HEK293 (cell line): ENCODE data around the gene LRRC4C.

ENCODE experiments used
- CTCF ChIA-PET: fragments of 350-600 bp; formaldehyde crosslinking; extraction: SDS; loops from one replicate; lab custom pipeline; 2021; ENCODE audit warnings: antibody characterized with exemption; lab: Yijun Ruan, JAX
- POLR2A ChIA-PET: fragments of 300-600 bp; formaldehyde crosslinking; extraction: SDS; loops from one replicate; lab custom pipeline; 2020; ENCODE audit warnings: antibody characterized with exemption, inconsistent platforms; lab: Yijun Ruan, JAX
- H3K27ac ChIP-seq: fragments of 200-500 bp; sonication (Bioruptor generic); 2 replicates; pipeline ENCODE4 v1.5.1; 2014; ENCODE audit warnings: low read depth, low read length, control low read depth, inconsistent platforms; ENCODE audit errors: extremely low read depth
- H3K36me3 ChIP-seq, 2 experiments: fragments of 200-500 bp in 1 of 2; sonication (Bioruptor generic) in 1 of 2; 1 replicate in 1 of 2; 2 replicates in 1 of 2; pipeline ENCODE4 v1.5.1; 2014 to 2017; ENCODE audit warnings: inconsistent platforms in 2 of 2, low read length in 2 of 2; ENCODE audit not compliant: control insufficient read depth in 2 of 2, insufficient read depth in 1 of 2
- H3K4me1 ChIP-seq: fragments of 200-500 bp; sonication (Bioruptor generic); 2 replicates; pipeline ENCODE4 v1.5.1; 2014; ENCODE audit warnings: mild to moderate bottlenecking, low read length, inconsistent platforms; ENCODE audit not compliant: control insufficient read depth, insufficient read depth
- H3K4me3 ChIP-seq: 2 replicates; pipeline ENCODE4 v1.5.1; 2011; ENCODE audit warnings: low read depth, mild to moderate bottlenecking, control low read depth, low read length, moderate library complexity
- H3K9me3 ChIP-seq: fragments of 200-500 bp; sonication (Bioruptor generic); 2 replicates; pipeline ENCODE4 v1.5.1; 2014; ENCODE audit warnings: low read depth, low read length, inconsistent platforms; ENCODE audit not compliant: control insufficient read depth, insufficient read depth
- HOXC10 ChIP-seq: sonication (generic); formaldehyde crosslinking; IDR thresholded peaks from 2 replicates; pipeline ENCODE4 v1.8.1; 2023; ENCODE audit warnings: mild to moderate bottlenecking, missing genetic modification reagents
- MYNN ChIP-seq: fragments of 450-650 bp; formaldehyde crosslinking; IDR thresholded peaks from 2 replicates; pipeline ENCODE4 v1.5.1; 2016; ENCODE audit warnings: missing biosample characterization, missing genetic modification characterization, borderline replicate concordance
- RBAK ChIP-seq: fragments of 450-650 bp; formaldehyde crosslinking; IDR thresholded peaks from 2 replicates; pipeline ENCODE4 v1.5.1; 2016; ENCODE audit warnings: missing biosample characterization, missing genetic modification characterization
- SALL2 ChIP-seq: fragments of 450-650 bp; formaldehyde crosslinking; IDR thresholded peaks from 2 replicates; pipeline ENCODE4 v1.5.0; 2017; ENCODE audit warnings: missing biosample characterization, mild to moderate bottlenecking, missing genetic modification characterization, borderline replicate concordance
- SCRT2 ChIP-seq: fragments of 450-650 bp; formaldehyde crosslinking; IDR thresholded peaks from 2 replicates; pipeline ENCODE4 v1.5.1; 2016; ENCODE audit warnings: missing biosample characterization, missing genetic modification characterization
- TRIM28 ChIP-seq: IDR thresholded peaks from 2 replicates; pipeline ENCODE4 v1.6.1; 2011; ENCODE audit warnings: low read length, control low read depth, borderline replicate concordance
- YY2 ChIP-seq: fragments of 450-650 bp; formaldehyde crosslinking; IDR thresholded peaks from 2 replicates; pipeline ENCODE4 v1.5.1; 2016; ENCODE audit warnings: missing biosample characterization, missing genetic modification characterization
- ZBTB26 ChIP-seq: fragments of 450-650 bp; formaldehyde crosslinking; optimal IDR thresholded peaks from 2 replicates; pipeline ENCODE3; 2016; ENCODE audit warnings: missing biosample characterization, mild to moderate bottlenecking, missing genetic modification characterization
- ZNF114 ChIP-seq: fragments of 450-650 bp; formaldehyde crosslinking; IDR thresholded peaks from 2 replicates; pipeline ENCODE4 v1.5.0; 2017; ENCODE audit warnings: missing biosample characterization, missing genetic modification characterization
- ZNF146 ChIP-seq: fragments of 450-650 bp; formaldehyde crosslinking; IDR thresholded peaks from 2 replicates; pipeline ENCODE4 v1.5.1; 2016; ENCODE audit warnings: missing biosample characterization, missing genetic modification characterization
- ZNF184 ChIP-seq: fragments of 450-650 bp; IDR thresholded peaks from 2 replicates; pipeline ENCODE4 v1.5.1; 2018; ENCODE audit warnings: missing biosample characterization, mild to moderate bottlenecking, missing genetic modification characterization
- ZNF202 ChIP-seq: fragments of 450-650 bp; formaldehyde crosslinking; IDR thresholded peaks from 2 replicates; pipeline ENCODE4 v1.5.1; 2016; ENCODE audit warnings: missing biosample characterization, missing genetic modification characterization, borderline replicate concordance
- ZNF292 ChIP-seq: fragments of 450-650 bp; formaldehyde crosslinking; IDR thresholded peaks from 2 replicates; pipeline ENCODE4 v1.5.1; 2016; ENCODE audit warnings: low read depth, missing biosample characterization, missing genetic modification characterization, borderline replicate concordance
- ZNF350 ChIP-seq: fragments of 450-650 bp; formaldehyde crosslinking; IDR thresholded peaks from 2 replicates; pipeline ENCODE4 v1.5.0; 2017; ENCODE audit warnings: missing biosample characterization, mild to moderate bottlenecking, missing genetic modification characterization
- ZNF354C ChIP-seq: fragments of 450-650 bp; formaldehyde crosslinking; IDR thresholded peaks from 2 replicates; pipeline ENCODE4 v1.5.1; 2016; ENCODE audit warnings: missing biosample characterization, missing genetic modification characterization, low read depth, borderline replicate concordance
- ZNF488 ChIP-seq: fragments of 450-650 bp; formaldehyde crosslinking; IDR thresholded peaks from 2 replicates; pipeline ENCODE4 v1.5.1; 2016; ENCODE audit warnings: missing biosample characterization, missing genetic modification characterization
- ZNF501 ChIP-seq: fragments of 450-650 bp; formaldehyde crosslinking; IDR thresholded peaks from 2 replicates; pipeline ENCODE4 v1.5.1; 2016; ENCODE audit warnings: missing biosample characterization, missing genetic modification characterization
- ZNF580 ChIP-seq: fragments of 450-650 bp; formaldehyde crosslinking; IDR thresholded peaks from 2 replicates; pipeline ENCODE4 v1.5.1; 2016; ENCODE audit warnings: missing biosample characterization, missing genetic modification characterization
- ZNF610 ChIP-seq: fragments of 450-650 bp; formaldehyde crosslinking; IDR thresholded peaks from 2 replicates; pipeline ENCODE4 v1.5.1; 2016; ENCODE audit warnings: missing biosample characterization, missing genetic modification characterization, borderline replicate concordance
- ZNF670 ChIP-seq: fragments of 450-650 bp; formaldehyde crosslinking; IDR thresholded peaks from 2 replicates; pipeline ENCODE4 v1.5.1; 2016; ENCODE audit warnings: missing biosample characterization, missing genetic modification characterization, low read depth
- ZNF677 ChIP-seq: fragments of 450-650 bp; IDR thresholded peaks from 2 replicates; pipeline ENCODE4 v1.5.0; 2018; ENCODE audit warnings: missing biosample characterization, mild to moderate bottlenecking, missing genetic modification characterization, moderate library complexity
- ZNF701 ChIP-seq: fragments of 450-650 bp; formaldehyde crosslinking; IDR thresholded peaks from 2 replicates; pipeline ENCODE4 v1.5.1; 2016; ENCODE audit warnings: missing biosample characterization, missing genetic modification characterization

LRRC4C gene

GRCh38 chr11:40230821-40231220, 1228.6 kb downstream of the LRRC4C start:
- Histone ChIP-seq H3K27ac (no peak overlapping the region), H3K9me3 (no peaks in the 10 kb centered on the region), H3K4me3 (no peak overlapping the region), H3K4me1 (no peaks in the 10 kb centered on the region), H3K36me3 (no peaks in the 10 kb centered on the region)
- ChIA-PET CTCF (no interaction called here), POLR2A (no interaction called here)
- no peak for TF ChIP-seq ZNF501
- TF ChIP-seq ZNF350, result no peak
- no peak for TF ChIP-seq TRIM28
- no peak for TF ChIP-seq ZNF670 (tag by site-specific recombination)
- TF ChIP-seq ZNF292, result no peak
- TF ChIP-seq ZNF114 (tag by site-specific recombination), result no peak
- no peak for TF ChIP-seq ZNF677 (tag by site-specific recombination)

GRCh38 chr11:40228662-40229061, 1230.8 kb downstream of the LRRC4C start:
- CTCF ChIA-PET, result no interaction called here
- Histone ChIP-seq H3K36me3 (no peaks in the 10 kb centered on the region), H3K4me3 (no peak overlapping the region), H3K9me3 (no peaks in the 10 kb centered on the region), H3K4me1 (no peaks in the 10 kb centered on the region), H3K27ac (no peak overlapping the region)
- TF ChIP-seq TRIM28 (no peak), MYNN (no peak), ZNF354C (no peak), ZBTB26 (tag by site-specific recombination) (no peak)
- POLR2A ChIA-PET, result no interaction called here

- Histone ChIP-seq H3K9me3 (no peaks in the 10 kb centered on the region), H3K4me3 (no peak overlapping the region), H3K36me3 (no peaks in the 10 kb centered on the region), H3K27ac (no peak overlapping the region), H3K4me1 (no peaks in the 10 kb centered on the region)
- POLR2A ChIA-PET, result no interaction called here
- TF ChIP-seq ZNF114 (tag by site-specific recombination), result no peak
- no peak for TF ChIP-seq ZNF701 (tag by site-specific recombination)
- no peak for TF ChIP-seq ZNF202 (tag by site-specific recombination)
- TF ChIP-seq HOXC10 (CRISPR knock-in tag), result no peak
- TF ChIP-seq ZNF184, result no peak
- no peak for TF ChIP-seq SALL2
- TF ChIP-seq SCRT2 (tag by site-specific recombination), result no peak
- no peak for TF ChIP-seq ZNF580
- TF ChIP-seq ZNF488 (tag by site-specific recombination), result no peak
- no peak for TF ChIP-seq ZNF146
- TF ChIP-seq ZNF610 (tag by site-specific recombination), result no peak
- TF ChIP-seq RBAK, result no peak
- no peak for TF ChIP-seq YY2 (tag by site-specific recombination)
- CTCF ChIA-PET, result no interaction called here
These were observed 1231.7 kb downstream of the LRRC4C start for GRCh38 chr11:40227730-40228129.
